NK-92 treated with Interleukin-12 subunit alpha and Interleukin-12 subunit beta, amount 100 ng/mL, for 24 hours (cell line): ENCODE measurements around the gene LCN1.
"Not testable (repeated sequence)": the region's sequence is repeated elsewhere in the genome, so short reads cannot be mapped to it uniquely, and the experiment has no call there.

Experiments used
- DNase-seq: peaks from one replicate; lab custom pipeline; 2025; lab: John Stamatoyannopoulos, UW

LCN1 gene

GRCh38 chr9:135546792-135547617, 25.8 kb downstream of the LCN1 start:
- not testable (repeated sequence) for DNase-seq

- no peak for DNase-seq
These were observed 26.8 kb downstream of the LCN1 start for GRCh38 chr9:135547756-135548736.

GRCh38 chr9:135549478-135550343, 28.5 kb downstream of the LCN1 start:
- DNase-seq = not testable (repeated sequence)

GRCh38 chr9:135550344-135550918, 29.2 kb downstream of the LCN1 start:
- no peak for DNase-seq

- DNase-seq = no peak
These were observed 29.8 kb downstream of the LCN1 start for GRCh38 chr9:135551031-135551430.

- no peak for DNase-seq
These were observed 30.2 kb downstream of the LCN1 start for GRCh38 chr9:135551456-135551855.

GRCh38 chr9:135552021-135552697, 30.9 kb downstream of the LCN1 start:
- DNase-seq = no peak

- DNase-seq = no peak
These were observed 31.5 kb downstream of the LCN1 start for GRCh38 chr9:135552698-135553171.

- no peak for DNase-seq
These were observed 33.5 kb downstream of the LCN1 start for GRCh38 chr9:135554718-135555117.

GRCh38 chr9:135555203-135555602, 34.0 kb downstream of the LCN1 start:
- peak; percentile 12 for DNase-seq

GRCh38 chr9:135555910-135556309, 34.7 kb downstream of the LCN1 start:
- DNase-seq = no peak

- no peak for DNase-seq
These were observed 38.4 kb downstream of the LCN1 start for GRCh38 chr9:135559606-135560005.

GRCh38 chr9:135561391-135562234, 40.4 kb downstream of the LCN1 start, which contains the start of gene PAEP:
Gene PAEP (plus strand): TSS chr9:135561756.
- DNase-seq = no peak

- DNase-seq = no peak
These were observed 41.0 kb downstream of the LCN1 start for GRCh38 chr9:135562235-135562745.

GRCh38 chr9:135563039-135563476, 41.8 kb downstream of the LCN1 start:
- no peak for DNase-seq

- no peak for DNase-seq
These were observed 42.6 kb downstream of the LCN1 start for GRCh38 chr9:135563858-135564257.

- no peak for DNase-seq
These were observed 43.9 kb downstream of the LCN1 start for GRCh38 chr9:135565141-135565628.

GRCh38 chr9:135565636-135566035, 44.4 kb downstream of the LCN1 start:
- no peak for DNase-seq

- DNase-seq = peak; percentile 49
These were observed 45.3 kb downstream of the LCN1 start for GRCh38 chr9:135566552-135566951.
